GM21825 (cell line): Measurements from ENCODE around the gene MAP7D3.
"Not testable (repeated sequence)": the region's sequence is repeated elsewhere in the genome, so short reads cannot be mapped to it uniquely, and the experiment has no call there.

Experiments
- ATAC-seq: cut with Tn5 transposase; IDR thresholded peaks from one replicate; pipeline ENCODE4 v1.9.1; 2021; ENCODE audit warnings: mild to moderate bottlenecking, moderate library complexity; ENCODE audit not compliant: unreplicated experiment

Gene MAP7D3

GRCh38 chrX:136250191-136251040 is 784 bp downstream of the MAP7D3 start:
- peak; percentile 25 for ATAC-seq

GRCh38 chrX:136246201-136246600 is 5.0 kb downstream of the MAP7D3 start:
- ATAC-seq, result no peak

- ATAC-seq, result not testable (repeated sequence)
These were observed 13.4 kb downstream of the MAP7D3 start for GRCh38 chrX:136237849-136238248.

- ATAC-seq, result no peak
These were observed 14.1 kb downstream of the MAP7D3 start for GRCh38 chrX:136237074-136237473.

- ATAC-seq, result no peak
These were observed 22.4 kb downstream of the MAP7D3 start for GRCh38 chrX:136228839-136229207.

GRCh38 chrX:136227948-136228838 is 23.0 kb downstream of the MAP7D3 start:
- peak; percentile 59 for ATAC-seq

GRCh38 chrX:136227074-136227473 is 24.1 kb downstream of the MAP7D3 start:
- ATAC-seq, result no peak

- ATAC-seq, result no peak
These were observed 29.2 kb downstream of the MAP7D3 start for GRCh38 chrX:136221851-136222513.

GRCh38 chrX:136220951-136221350 is 30.2 kb downstream of the MAP7D3 start:
- ATAC-seq, result no peak

- ATAC-seq, result no peak
These were observed 30.7 kb downstream of the MAP7D3 start for GRCh38 chrX:136220540-136220939.

- ATAC-seq, result no peak
These were observed 31.3 kb downstream of the MAP7D3 start for GRCh38 chrX:136219893-136220292.

- ATAC-seq, result no peak
These were observed 35.6 kb downstream of the MAP7D3 start for GRCh38 chrX:136215559-136215958.

GRCh38 chrX:136214551-136214950 is 36.6 kb downstream of the MAP7D3 start:
- ATAC-seq, result no peak

GRCh38 chrX:136212557-136213111 is 38.6 kb downstream of the MAP7D3 start:
- no peak for ATAC-seq

- no peak for ATAC-seq
These were observed 39.2 kb downstream of the MAP7D3 start for GRCh38 chrX:136211766-136212556.

- no peak for ATAC-seq
These were observed 40.4 kb downstream of the MAP7D3 start for GRCh38 chrX:136210806-136211205.

GRCh38 chrX:136210243-136210642 is 41.0 kb downstream of the MAP7D3 start:
- ATAC-seq, result peak; percentile 54

GRCh38 chrX:136209751-136210150 is 41.4 kb downstream of the MAP7D3 start:
- no peak for ATAC-seq

GRCh38 chrX:136209016-136209738 is 42.0 kb downstream of the MAP7D3 start:
- ATAC-seq, result no peak

- no peak for ATAC-seq
These were observed 43.7 kb downstream of the MAP7D3 start for GRCh38 chrX:136207546-136207945.
